ENCODE results near the gene SIT1.

DNA sequence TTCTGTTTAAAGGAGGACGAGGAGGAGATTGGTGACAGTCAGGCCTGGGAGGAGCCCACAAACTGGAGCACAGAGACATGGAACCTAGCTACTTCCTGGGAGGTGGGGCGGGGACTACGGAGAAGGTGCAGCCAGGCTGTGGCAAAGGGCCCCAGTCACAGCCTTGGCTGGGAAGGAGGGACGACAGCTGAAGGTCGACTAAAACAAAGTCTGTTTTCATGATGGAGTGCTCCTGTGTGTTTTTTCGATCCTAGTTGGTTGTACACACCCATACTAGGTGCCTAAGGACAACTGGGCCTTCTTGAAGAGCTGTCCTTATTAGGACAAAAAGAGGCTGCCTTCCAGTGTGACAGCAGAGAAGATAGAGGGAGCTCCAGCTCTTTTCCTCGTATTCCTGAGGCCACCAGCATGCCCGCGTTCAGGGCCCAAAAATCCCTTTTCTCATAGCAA, 10.3 kb upstream of the SIT1 start:
- no peak for TF ChIP-seq POLR2A (IDR thresholded peaks at IDR 0.05; ENCODE audit: low read length)
- no peak for TF ChIP-seq GATA1 (IDR thresholded peaks at IDR 0.05; ENCODE audit: low read depth, low read length)
